ENCODE results near the gene CAPNS1.

The CAPNS1 gene

DNA sequence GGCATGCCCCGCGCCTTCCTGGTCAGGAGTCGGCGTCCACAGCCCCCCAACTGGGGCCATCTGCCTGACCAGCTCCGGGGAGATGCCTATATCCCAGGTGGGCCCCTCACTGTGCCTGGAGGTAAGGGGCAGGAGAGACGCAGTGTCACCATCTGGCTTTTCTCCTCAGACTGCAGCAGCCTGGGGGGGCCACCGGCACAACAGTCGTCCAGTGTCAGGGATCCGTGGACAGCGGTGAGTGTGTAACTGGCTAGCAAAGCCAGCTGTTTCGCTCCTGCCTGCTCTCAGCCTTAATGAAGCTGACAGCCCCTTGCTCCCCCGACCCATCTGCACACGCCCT lies 28.7 kb upstream of the CAPNS1 start:
- Histone ChIP-seq H3K27me3 (no peaks in the 10 kb centered on the region), H3K36me3 (peaks cover 14% of the 10 kb centered on the region), H3K27ac (no peak overlapping the region), H3K4me1 (ENCODE audit: control insufficient read depth in 1 of 2, insufficient read depth in 1 of 2, low read depth in 1 of 2, low read length in 1 of 2) (peaks cover 24 to 27% of the 10 kb centered on the region in 2 experiments), H3K4me3 (ENCODE audit: low read depth in 1 of 2, low read length in 1 of 2) (no peak overlapping the region), H3K9me3 (no peaks in the 10 kb centered on the region)
- TF ChIP-seq, protein P1, sequence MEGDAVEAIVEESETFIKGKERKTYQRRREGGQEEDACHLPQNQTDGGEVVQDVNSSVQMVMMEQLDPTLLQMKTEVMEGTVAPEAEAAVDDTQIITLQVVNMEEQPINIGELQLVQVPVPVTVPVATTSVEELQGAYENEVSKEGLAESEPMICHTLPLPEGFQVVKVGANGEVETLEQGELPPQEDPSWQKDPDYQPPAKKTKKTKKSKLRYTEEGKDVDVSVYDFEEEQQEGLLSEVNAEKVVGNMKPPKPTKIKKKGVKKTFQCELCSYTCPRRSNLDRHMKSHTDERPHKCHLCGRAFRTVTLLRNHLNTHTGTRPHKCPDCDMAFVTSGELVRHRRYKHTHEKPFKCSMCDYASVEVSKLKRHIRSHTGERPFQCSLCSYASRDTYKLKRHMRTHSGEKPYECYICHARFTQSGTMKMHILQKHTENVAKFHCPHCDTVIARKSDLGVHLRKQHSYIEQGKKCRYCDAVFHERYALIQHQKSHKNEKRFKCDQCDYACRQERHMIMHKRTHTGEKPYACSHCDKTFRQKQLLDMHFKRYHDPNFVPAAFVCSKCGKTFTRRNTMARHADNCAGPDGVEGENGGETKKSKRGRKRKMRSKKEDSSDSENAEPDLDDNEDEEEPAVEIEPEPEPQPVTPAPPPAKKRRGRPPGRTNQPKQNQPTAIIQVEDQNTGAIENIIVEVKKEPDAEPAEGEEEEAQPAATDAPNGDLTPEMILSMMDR (IDR thresholded peaks at IDR 0.05), result no peak

DNA sequence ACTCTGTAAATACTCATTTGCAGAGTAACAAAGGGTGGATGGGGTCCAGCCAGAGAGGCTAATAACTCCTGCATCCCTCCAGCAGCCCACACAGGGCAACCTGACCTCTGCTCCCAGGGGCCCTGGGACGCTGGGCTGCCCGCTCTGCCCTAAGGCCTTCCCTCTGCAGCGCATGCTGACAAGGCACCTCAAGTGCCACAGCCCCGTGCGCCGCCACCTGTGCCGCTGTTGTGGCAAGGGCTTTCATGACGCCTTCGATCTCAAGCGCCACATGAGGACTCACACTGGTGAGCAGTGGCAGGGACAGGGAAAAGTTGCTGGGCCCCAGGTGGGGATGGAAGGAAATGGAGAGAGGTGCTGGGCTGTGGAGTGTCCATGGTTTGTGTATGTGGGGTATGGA lies 27.2 kb upstream of the CAPNS1 start:
- Histone ChIP-seq H3K4me3 (ENCODE audit: low read depth in 1 of 2, low read length in 1 of 2) (no peak overlapping the region), H3K36me3 (peaks cover 21% of the 10 kb centered on the region), H3K9me3 (no peaks in the 10 kb centered on the region), H3K4me1 (ENCODE audit: control insufficient read depth in 1 of 2, insufficient read depth in 1 of 2, low read depth in 1 of 2, low read length in 1 of 2) (peaks cover 27 to 32% of the 10 kb centered on the region in 2 experiments), H3K27me3 (no peaks in the 10 kb centered on the region), H3K27ac (no peak overlapping the region)
- TF ChIP-seq, protein P1 (IDR thresholded peaks at IDR 0.05), result no peak

DNA sequence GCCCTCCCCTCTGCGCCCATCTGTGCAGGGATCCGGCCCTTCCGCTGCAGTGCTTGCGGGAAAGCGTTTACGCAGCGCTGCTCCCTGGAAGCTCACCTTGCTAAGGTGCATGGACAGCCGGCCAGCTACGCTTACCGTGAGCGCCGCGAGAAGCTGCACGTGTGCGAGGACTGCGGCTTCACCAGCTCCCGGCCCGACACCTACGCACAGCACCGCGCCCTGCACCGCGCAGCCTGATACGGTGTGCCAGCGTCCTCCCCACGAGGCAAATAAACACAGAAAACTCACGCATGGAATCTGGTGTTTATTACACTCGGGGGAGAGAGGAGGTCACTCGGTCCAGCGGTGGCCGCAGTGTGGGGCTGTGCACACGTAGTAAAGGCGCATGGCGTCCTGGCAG lies 26.4 kb upstream of the CAPNS1 start:
- Histone ChIP-seq H3K27me3 (no peaks in the 10 kb centered on the region), H3K27ac (no peak overlapping the region), H3K4me3 (ENCODE audit: low read depth in 1 of 2, low read length in 1 of 2) (no peak overlapping the region), H3K4me1 (ENCODE audit: control insufficient read depth in 1 of 2, insufficient read depth in 1 of 2, low read depth in 1 of 2, low read length in 1 of 2) (peaks cover 27 to 32% of the 10 kb centered on the region in 2 experiments), H3K36me3 (peaks cover 28% of the 10 kb centered on the region), H3K9me3 (no peaks in the 10 kb centered on the region)
- TF ChIP-seq, protein P1 (IDR thresholded peaks at IDR 0.05), result no peak

DNA sequence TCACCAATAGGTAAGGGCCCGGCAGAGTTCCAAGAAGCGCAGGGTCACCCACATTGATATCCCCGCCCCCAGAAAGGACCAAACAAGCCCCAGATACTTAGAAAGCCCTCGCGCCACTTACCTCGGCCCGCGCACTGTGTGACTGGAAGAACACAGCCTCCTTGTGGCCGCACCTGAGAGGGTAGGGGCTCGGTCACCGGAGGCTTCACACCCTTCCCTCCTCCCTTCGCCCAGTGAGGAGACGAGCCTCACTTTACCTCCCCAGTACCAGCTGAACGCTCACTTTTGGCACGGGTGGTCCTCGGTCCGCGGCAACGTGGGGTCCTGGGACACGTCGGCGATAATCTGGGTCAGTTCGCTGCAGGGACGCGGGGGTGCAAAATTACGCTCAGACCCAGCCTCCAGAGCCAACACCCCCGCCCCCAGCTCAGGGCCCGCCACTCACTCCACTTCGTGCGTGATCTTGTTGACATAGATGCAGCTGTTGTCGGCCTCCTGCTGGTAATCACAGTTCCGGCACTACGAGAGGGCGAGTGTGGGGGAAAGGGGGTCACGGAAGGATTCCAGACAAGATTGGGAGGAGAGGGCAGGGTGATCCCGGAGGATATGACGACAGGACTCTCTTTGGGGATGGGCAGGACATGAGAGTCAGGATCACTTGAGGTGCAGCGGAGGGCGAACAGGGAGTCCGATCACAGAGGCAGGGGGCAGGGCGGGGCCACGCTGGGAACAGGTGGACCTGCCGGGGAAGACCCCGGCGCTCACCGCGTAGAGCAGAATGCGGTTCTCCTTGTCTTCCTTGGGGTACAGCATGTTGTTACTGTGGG lies 25.8 kb upstream of the CAPNS1 start:
- Histone ChIP-seq H3K9me3 (no peaks in the 10 kb centered on the region), H3K4me1 (ENCODE audit: control insufficient read depth in 1 of 2, insufficient read depth in 1 of 2, low read depth in 1 of 2, low read length in 1 of 2) (peaks cover 27 to 32% of the 10 kb centered on the region in 2 experiments), H3K36me3 (peaks cover 35% of the 10 kb centered on the region), H3K27ac (peak overlapping the region; percentile 81), H3K4me3 (ENCODE audit: low read depth in 1 of 2, low read length in 1 of 2) (peak overlapping the region; percentile 89 to 93), H3K27me3 (no peaks in the 10 kb centered on the region)
- TF ChIP-seq, protein P1 (IDR thresholded peaks at IDR 0.05), result no peak

DNA sequence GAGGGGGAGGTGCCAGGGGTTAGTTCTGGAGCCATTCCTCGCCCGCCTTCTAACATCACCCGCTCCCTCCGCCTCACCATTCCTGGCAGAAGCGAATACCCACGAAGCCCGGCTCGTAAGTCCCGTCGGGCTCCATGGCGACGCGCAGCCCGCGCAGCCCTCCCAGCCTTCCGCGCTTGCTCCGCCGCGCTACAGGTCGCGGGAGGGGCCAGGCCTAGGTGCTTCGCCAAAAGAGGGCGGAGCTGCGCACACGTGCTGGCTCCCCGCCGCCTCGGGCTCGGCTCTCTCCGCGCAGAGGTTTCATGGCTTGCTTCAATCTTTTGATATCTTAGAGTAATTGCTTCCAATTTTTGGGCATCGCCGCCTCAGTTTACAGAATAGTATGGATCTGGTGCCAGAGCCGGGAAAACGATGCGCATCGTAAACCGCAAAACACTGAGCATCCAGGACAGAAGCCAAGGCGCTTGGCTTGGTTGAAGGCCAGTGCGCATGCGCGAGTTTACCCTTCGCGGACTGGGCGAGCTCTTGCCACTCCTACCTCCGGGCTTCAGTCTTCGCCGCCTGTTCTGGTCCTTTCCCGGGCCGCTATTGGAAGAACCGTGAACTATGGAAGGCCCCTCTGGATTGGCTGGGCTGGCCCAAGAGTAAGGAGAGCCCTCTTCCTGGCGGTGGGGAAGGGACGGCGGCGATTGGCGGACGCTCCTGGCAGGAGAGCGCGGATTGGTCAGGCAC lies 25.0 kb upstream of the CAPNS1 start, which contains the start of gene POLR2I:
Gene POLR2I, minus strand, starts transcription at position 155 of the 732 bp plus-strand sequence. Its CDS starts 19 bp downstream, at position 136.
- peak within 1 kb of the TSS; percentile 89 to 93 for H3K4me3 ChIP-seq (ENCODE audit: low read depth in 1 of 2, low read length in 1 of 2)
- H3K4me1 ChIP-seq (ENCODE audit: control insufficient read depth in 1 of 2, insufficient read depth in 1 of 2, low read depth in 1 of 2, low read length in 1 of 2), result peaks cover 27 to 32% of the 10 kb centered on the region in 2 experiments
- no peaks in the 10 kb centered on the region for H3K27me3 ChIP-seq
- TF ChIP-seq, protein P1 (IDR thresholded peaks at IDR 0.05), result no peak
- H3K27ac ChIP-seq, result peak within 1 kb of the TSS; percentile 81
- no peaks in the 10 kb centered on the region for H3K9me3 ChIP-seq
- H3K36me3 ChIP-seq, result peaks cover 43% of the 10 kb centered on the region

Measured in neutrophil (primary cell).